SJCRH30 (cell line): ENCODE results near the gene PPP1R16B. TPM values are rescaled to one million over a fixed set of nuclear protein-coding genes. Genes with fewer than 3 reads are reported as not detected.

Experiments
- DNase-seq, 2 experiments: peaks; one replicate each; pipeline ENCODE4 v3.0.0-alpha.2; 2015 to 2020
- H3K27ac ChIP-seq: fragments of 250-450 bp; sonication (Bioruptor Pico); 2 replicates; pipeline ENCODE4 v1.5.1; 2020; ENCODE audit warnings: mild to moderate bottlenecking, moderate library complexity
- H3K27me3 ChIP-seq: fragments of 250-450 bp; sonication (Bioruptor Pico); 2 replicates; pipeline ENCODE4 v1.5.1; 2020; ENCODE audit warnings: mild to moderate bottlenecking, moderate library complexity
- H3K36me3 ChIP-seq: fragments of 250-450 bp; sonication (Bioruptor Pico); 2 replicates; pipeline ENCODE4 v1.5.1; 2020; ENCODE audit warnings: mild to moderate bottlenecking, moderate library complexity
- H3K4me1 ChIP-seq: fragments of 250-450 bp; sonication (Bioruptor Pico); 2 replicates; pipeline ENCODE4 v1.5.1; 2020; ENCODE audit warnings: mild to moderate bottlenecking, moderate library complexity
- H3K4me3 ChIP-seq: fragments of 250-450 bp; sonication (Bioruptor Pico); 2 replicates; pipeline ENCODE4 v1.5.1; 2020; ENCODE audit warnings: mild to moderate bottlenecking, moderate library complexity
- H3K9me3 ChIP-seq: fragments of 250-450 bp; sonication (Bioruptor Pico); replicated peaks from 2 replicates; pipeline ENCODE4 v1.5.1; 2020; ENCODE audit warnings: mild to moderate bottlenecking, moderate library complexity
- total RNA-seq: library from RNA; depleted of rRNA; stranded (reverse); fragments of >200 nt; shearing (Covaris generic); gene quantifications from 2 replicates; pipeline ENCODE4 v1.2.3, GENCODE V29; 2014

PPP1R16B gene
- total RNA-seq, 1 experiment from 2014 or later: 36.5 TPM

DNA sequence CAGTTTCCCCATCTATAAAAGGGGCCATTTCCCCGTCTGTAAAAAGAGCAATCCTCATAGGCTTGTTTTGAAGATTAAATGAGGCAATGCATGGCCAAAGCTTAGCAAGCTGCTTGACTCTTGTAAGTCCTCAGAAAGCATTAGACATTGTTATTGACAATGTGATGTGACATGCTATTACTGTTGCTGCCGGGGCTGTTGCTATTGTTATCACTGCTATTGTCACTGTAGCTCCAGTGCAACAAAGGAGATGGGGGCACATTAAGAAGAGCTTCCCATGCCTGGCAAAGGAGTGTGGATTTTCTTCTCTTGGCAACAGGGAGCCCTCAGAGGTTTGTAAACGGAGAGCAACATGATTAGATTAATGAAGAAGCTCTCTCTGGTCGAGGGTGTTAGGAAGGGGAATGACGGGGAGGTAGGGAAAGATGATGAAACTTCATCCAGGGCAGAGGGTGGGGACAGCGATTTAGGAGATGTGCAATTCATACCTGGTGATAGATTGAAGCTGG lies 87.6 kb downstream of the PPP1R16B start:
- Histone ChIP-seq H3K4me1 (no peaks in the 10 kb centered on the region; the same call in 1 of the 2 replicates), H3K36me3 (no peaks in the 10 kb centered on the region), H3K27ac (no peak overlapping the region), H3K4me3 (no peak overlapping the region), H3K27me3 (no peaks in the 10 kb centered on the region), H3K9me3 (no peaks in the 10 kb centered on the region)
- no peak for DNase-seq

- DNase-seq: peak; percentile 74 to 84
- Histone ChIP-seq H3K27me3 (no peaks in the 10 kb centered on the region), H3K9me3 (no peaks in the 10 kb centered on the region), H3K36me3 (no peaks in the 10 kb centered on the region), H3K27ac (no peak overlapping the region), H3K4me3 (no peak overlapping the region), H3K4me1 (no peaks in the 10 kb centered on the region; the same call in 1 of the 2 replicates)
Observed at GRCh38 chr20:38893565-38894090, 88.1 kb downstream of the PPP1R16B start.

DNA sequence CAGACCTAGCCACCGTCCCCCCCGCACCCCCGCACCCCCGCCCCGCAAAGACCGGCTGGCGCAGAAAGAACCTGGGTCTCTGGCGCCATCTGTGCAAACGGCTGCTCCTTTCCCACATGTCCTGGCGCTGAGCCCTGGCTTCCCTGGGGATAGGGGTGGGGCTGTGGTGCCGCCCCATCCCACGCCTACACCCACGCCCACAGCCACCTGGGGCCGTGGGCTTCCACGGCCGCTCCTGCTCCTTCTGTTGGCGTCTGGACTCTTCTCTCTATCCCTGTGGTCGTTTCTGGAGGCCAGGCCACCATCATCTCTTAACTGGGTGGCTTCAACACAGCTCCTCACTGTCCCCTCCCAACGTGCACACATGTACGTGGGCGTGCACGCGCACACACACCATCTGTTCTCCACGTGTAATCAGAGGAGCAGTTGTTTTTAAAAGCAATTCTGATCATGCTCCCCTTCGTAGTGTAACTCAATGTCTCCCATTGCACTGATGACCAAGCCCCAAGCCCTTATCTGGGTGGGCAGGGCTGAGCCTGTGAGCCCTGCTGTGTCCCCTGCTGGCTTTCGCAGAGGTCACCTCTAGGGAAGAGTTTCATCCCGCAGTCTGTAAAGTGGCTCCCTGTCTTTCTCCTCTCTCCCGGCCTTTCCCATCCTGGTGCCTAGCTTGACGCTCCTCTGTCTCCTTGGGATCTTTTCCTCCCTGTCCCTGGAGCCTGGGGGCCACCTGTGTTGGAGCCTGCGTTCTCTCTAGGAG lies 88.8 kb downstream of the PPP1R16B start:
- Histone ChIP-seq H3K36me3 (no peaks in the 10 kb centered on the region), H3K27ac (no peak overlapping the region), H3K27me3 (no peaks in the 10 kb centered on the region), H3K4me1 (no peaks in the 10 kb centered on the region; the same call in 1 of the 2 replicates), H3K4me3 (no peak overlapping the region), H3K9me3 (no peaks in the 10 kb centered on the region)
- no peak for DNase-seq

DNA sequence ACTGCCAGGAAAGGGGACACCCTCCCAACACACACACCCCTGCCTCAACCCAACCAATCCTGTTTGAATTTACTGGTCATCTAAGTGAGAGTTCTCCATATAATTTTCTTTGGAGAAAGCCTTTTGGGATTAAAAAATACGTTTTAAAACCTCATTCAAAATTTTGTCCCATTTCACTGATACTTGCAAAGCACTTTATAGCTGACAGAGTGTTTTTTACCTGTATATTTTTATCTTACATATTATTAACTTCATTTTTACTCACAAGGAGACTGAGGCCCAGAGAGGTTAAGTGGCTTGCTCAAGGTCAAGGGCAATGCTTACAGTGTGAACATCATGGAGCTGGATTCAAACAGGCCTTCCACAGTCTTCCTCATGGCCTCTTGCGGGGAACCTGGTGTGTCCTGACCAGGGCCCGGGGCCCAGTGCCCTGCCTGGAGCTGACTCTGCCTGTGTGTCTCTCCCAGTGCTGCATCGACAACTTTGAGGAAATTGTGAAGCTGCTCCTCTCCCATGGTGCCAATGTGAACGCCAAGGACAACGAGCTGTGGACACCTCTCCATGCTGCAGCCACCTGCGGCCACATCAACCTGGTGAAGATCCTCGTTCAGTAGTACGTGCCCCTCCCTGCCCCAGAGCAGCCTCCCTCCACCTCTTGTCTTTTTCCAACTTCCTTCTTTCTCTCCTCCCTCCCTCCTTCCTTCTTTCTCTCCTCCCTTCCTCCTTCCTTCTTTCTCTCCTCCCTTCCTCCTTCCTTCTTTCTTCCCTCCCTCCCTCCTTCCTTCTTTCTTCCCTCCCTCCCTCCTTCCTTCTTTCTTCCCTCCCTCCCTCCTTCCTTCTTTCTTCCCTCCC lies 89.8 kb downstream of the PPP1R16B start:
- H3K4me3 ChIP-seq: no peak overlapping the region
- H3K27me3 ChIP-seq: no peaks in the 10 kb centered on the region
- no peak for DNase-seq
- H3K27ac ChIP-seq: no peak overlapping the region
- no peaks in the 10 kb centered on the region for H3K9me3 ChIP-seq
- no peaks in the 10 kb centered on the region for H3K36me3 ChIP-seq
- no peaks in the 10 kb centered on the region; the same call in 1 of the 2 replicates for H3K4me1 ChIP-seq

DNA sequence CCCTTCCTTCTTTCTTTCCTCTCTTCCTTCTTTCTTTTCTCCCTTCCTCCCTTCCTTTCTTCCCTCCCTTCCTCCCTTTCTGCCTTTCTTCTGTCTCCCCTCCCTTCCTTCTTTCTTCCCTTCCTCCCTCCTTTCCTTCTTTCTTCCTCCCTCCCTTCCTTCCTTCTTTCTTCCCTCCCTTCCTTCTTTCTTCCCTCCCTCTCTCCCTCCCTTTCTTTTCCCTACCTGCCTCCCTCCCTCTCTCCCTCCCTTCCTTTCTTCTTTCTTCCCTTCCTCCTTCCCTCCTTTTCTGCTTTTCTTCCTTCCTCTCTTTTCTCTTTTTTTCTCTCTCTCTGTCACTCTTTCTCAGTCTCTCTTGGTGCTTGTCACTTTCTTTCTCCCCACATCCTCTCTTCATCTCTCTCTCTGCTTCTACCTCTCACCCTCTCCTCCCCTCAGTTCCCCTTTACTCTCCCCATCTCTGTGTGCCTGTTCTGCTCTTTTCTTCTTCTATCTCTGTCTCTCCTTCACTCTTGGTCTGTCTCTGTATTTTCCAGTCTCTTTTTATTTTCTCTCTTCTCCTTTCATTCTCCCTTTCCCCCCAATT lies 90.6 kb downstream of the PPP1R16B start:
- no peak for DNase-seq
- Histone ChIP-seq H3K36me3 (no peaks in the 10 kb centered on the region), H3K27me3 (no peaks in the 10 kb centered on the region), H3K9me3 (no peaks in the 10 kb centered on the region), H3K27ac (no peak overlapping the region), H3K4me3 (no peak overlapping the region), H3K4me1 (no peaks in the 10 kb centered on the region; the same call in 1 of the 2 replicates)

DNA sequence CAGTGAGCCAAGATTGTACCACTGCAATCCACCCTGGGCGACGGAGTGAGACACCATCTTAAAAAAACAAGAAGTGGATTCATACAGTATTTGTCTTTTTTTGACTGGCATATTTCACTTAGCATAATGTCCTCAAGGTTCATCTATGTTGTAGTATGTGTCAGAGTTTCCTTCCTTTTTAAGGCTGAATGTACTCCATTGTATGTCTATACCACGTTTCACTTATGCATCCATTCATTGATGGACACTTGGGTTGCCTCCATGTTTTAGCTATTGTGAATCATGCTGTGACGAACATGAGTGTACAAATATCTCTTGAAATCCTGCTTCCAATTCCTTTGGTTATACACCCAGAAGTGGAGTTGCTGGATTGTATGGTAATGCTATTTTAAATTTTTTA lies 91.8 kb downstream of the PPP1R16B start:
- H3K27ac ChIP-seq: no peak overlapping the region
- DNase-seq: no peak
- no peaks in the 10 kb centered on the region for H3K9me3 ChIP-seq
- H3K4me3 ChIP-seq: no peak overlapping the region
- no peaks in the 10 kb centered on the region; the same call in 1 of the 2 replicates for H3K4me1 ChIP-seq
- H3K36me3 ChIP-seq: no peaks in the 10 kb centered on the region
- no peaks in the 10 kb centered on the region for H3K27me3 ChIP-seq

- Histone ChIP-seq H3K27me3 (no peaks in the 10 kb centered on the region), H3K9me3 (no peaks in the 10 kb centered on the region), H3K36me3 (no peaks in the 10 kb centered on the region), H3K27ac (no peak overlapping the region), H3K4me3 (no peak overlapping the region), H3K4me1 (no peaks in the 10 kb centered on the region)
- no peak for DNase-seq
Observed at GRCh38 chr20:38900606-38901005, 95.1 kb downstream of the PPP1R16B start.

- Histone ChIP-seq H3K27ac (no peak overlapping the region), H3K4me1 (no peaks in the 10 kb centered on the region), H3K4me3 (no peak overlapping the region), H3K36me3 (no peaks in the 10 kb centered on the region), H3K9me3 (no peaks in the 10 kb centered on the region), H3K27me3 (no peaks in the 10 kb centered on the region)
- no peak for DNase-seq
Observed at GRCh38 chr20:38902601-38903000, 97.1 kb downstream of the PPP1R16B start.

GRCh38 chr20:38903335-38903734 lies 97.8 kb downstream of the PPP1R16B start:
- no peak overlapping the region for H3K27ac ChIP-seq
- H3K4me3 ChIP-seq: no peak overlapping the region
- no peaks in the 10 kb centered on the region for H3K36me3 ChIP-seq
- no peaks in the 10 kb centered on the region for H3K4me1 ChIP-seq
- H3K27me3 ChIP-seq: no peaks in the 10 kb centered on the region
- no peak for DNase-seq
- no peaks in the 10 kb centered on the region for H3K9me3 ChIP-seq

DNA sequence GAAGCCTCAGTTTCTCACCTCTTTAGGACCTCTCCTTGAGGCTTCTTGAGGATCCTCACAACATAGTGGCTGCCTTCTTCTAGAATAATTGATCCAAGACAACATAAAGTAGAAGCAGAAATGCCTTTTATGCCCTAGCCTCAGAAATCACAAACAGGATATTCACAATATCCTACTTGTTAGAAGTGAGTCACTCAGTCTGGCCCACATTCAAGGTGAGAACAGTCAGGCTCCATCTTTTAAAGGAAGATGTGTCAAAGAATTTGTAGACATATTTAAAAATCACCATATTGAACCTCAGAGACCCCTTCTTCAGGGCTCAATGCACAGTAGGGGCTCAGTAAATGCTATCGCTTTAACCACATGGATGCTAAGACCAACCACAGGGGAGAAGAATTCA lies 99.9 kb downstream of the PPP1R16B start:
- no peaks in the 10 kb centered on the region for H3K36me3 ChIP-seq
- no peak overlapping the region for H3K27ac ChIP-seq
- peaks cover 2% of the 10 kb centered on the region; the same call in 1 of the 2 replicates for H3K4me1 ChIP-seq
- H3K9me3 ChIP-seq: no peaks in the 10 kb centered on the region
- DNase-seq: no peak
- no peaks in the 10 kb centered on the region for H3K27me3 ChIP-seq
- H3K4me3 ChIP-seq: no peak overlapping the region

- no peak overlapping the region for H3K4me3 ChIP-seq
- DNase-seq: no peak
- no peaks in the 10 kb centered on the region for H3K9me3 ChIP-seq
- H3K4me1 ChIP-seq: peaks cover 2% of the 10 kb centered on the region; the same call in 1 of the 2 replicates
- no peaks in the 10 kb centered on the region for H3K36me3 ChIP-seq
- H3K27ac ChIP-seq: no peak overlapping the region
- H3K27me3 ChIP-seq: no peaks in the 10 kb centered on the region
Observed at GRCh38 chr20:38907918-38908677, 102.6 kb downstream of the PPP1R16B start.

- no peak overlapping the region for H3K27ac ChIP-seq
- 0 out of 2 replicates have a peak, but pooled peaks cover 4% of the 10 kb centered on the region for H3K27me3 ChIP-seq
- no peaks in the 10 kb centered on the region for H3K4me1 ChIP-seq
- no peak overlapping the region for H3K4me3 ChIP-seq
- no peak for DNase-seq
- H3K9me3 ChIP-seq: no peaks in the 10 kb centered on the region
- H3K36me3 ChIP-seq: no peaks in the 10 kb centered on the region; the same call in 1 of the 2 replicates
Observed at GRCh38 chr20:38915355-38915754, 109.9 kb downstream of the PPP1R16B start.

DNA sequence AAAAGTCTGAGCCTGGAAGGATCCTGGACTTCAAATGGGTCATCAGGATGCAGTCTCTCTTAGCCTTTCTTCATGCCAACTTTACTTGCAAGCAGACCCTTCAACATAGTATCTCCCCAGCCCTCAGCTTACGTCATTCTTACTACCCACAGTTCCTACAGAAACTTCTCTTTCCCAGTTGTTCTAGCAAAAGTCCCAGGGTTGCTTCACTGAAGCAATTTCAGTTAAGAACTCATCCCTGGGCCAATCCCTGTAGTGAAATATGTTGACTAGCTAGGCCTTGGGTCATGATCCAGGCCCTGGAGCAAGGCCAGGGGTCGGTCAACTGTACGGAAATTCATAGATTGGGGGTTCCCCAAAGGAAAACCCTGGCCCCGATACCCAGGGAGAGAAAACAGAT lies 112.2 kb downstream of the PPP1R16B start:
- Histone ChIP-seq H3K4me3 (no peak overlapping the region), H3K9me3 (no peaks in the 10 kb centered on the region), H3K27me3 (0 out of 2 replicates have a peak, but pooled peaks cover 4% of the 10 kb centered on the region), H3K4me1 (no peaks in the 10 kb centered on the region), H3K27ac (no peak overlapping the region), H3K36me3 (no peaks in the 10 kb centered on the region; the same call in 1 of the 2 replicates)
- no peak for DNase-seq

DNA sequence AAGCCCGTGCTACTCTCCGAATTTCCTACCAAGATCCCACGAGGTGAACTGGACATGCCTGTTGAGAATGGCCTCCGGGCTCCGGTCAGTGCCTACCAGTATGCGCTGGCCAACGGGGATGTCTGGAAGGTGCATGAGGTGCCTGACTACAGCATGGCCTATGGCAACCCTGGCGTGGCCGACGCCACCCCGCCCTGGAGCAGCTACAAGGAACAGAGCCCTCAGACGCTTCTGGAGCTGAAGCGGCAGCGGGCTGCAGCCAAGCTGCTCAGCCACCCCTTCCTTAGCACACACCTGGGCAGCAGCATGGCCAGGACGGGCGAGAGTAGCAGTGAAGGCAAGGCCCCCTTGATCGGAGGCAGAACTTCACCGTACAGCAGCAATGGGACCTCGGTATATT lies 112.7 kb downstream of the PPP1R16B start:
- Histone ChIP-seq H3K36me3 (no peaks in the 10 kb centered on the region; the same call in 1 of the 2 replicates), H3K9me3 (no peaks in the 10 kb centered on the region), H3K4me1 (no peaks in the 10 kb centered on the region), H3K27me3 (0 out of 2 replicates have a peak, but pooled peaks cover 4% of the 10 kb centered on the region), H3K4me3 (no peak overlapping the region), H3K27ac (no peak overlapping the region)
- no peak for DNase-seq
